Omental fat pad (tissue), 4 donors: Measurements from ENCODE around the gene ULBP1. TPM values are rescaled to one million over a fixed set of nuclear protein-coding genes. Genes with fewer than 3 reads are reported as not detected.
"Not testable (repeated sequence)": the region's sequence is repeated elsewhere in the genome, so short reads cannot be mapped to it uniquely, and the experiment has no call there.

Experiments used
- ATAC-seq: fragments of 150-250 bp; one replicate; pipeline ENCODE4 v1.9.1; 2016; ENCODE audit warnings: mild to moderate bottlenecking, moderate library complexity; ENCODE audit not compliant: low FRiP score
- DNase-seq: peaks from one replicate; pipeline ENCODE4 v3.0.0-alpha.2; 2019; ENCODE audit warnings: low spot score
- total RNA-seq, 4 donors: library from RNA; depleted of rRNA; stranded (reverse); fragments of >200 nt; gene quantifications; one replicate each; pipeline ENCODE4 v1.1.0, GENCODE V29; 2016
- TF ChIP-seq, protein P1 (sequence below), 3 donors: fragments of 450-650 bp; IDR thresholded peaks; one replicate each; pipeline ENCODE4 v1.5.1; 2016 to 2017; ENCODE audit warnings: antibody characterized with exemption in 3 of 3, mild to moderate bottlenecking in 3 of 3, moderate library complexity in 2 of 3

Gene ULBP1
- total RNA-seq, 4 donors from 2014 or later: 0.25 to 0.37 TPM; not detected in 2

DNA sequence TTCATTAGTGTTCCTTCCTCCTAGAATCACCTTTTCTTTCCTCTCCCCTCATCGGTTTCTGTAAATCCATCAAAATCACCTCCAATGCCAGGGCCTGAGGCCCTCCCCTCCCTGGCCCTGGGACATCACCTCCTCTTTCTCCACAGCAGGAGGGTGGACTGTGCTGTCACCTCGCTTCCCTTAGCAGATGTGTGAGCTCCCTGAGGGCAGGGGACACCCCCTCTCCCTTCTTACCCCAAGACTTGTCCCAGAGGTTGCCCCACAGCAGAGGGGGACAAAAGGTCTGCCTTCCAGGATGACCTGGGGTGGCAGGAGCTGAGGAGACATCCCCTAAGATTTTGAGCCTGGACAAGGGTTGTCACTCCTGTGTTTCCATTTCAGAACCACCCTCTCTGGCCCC lies 5.9 kb downstream of the ULBP1 start:
- ATAC-seq (no peak), DNase-seq (no peak)
- TF ChIP-seq, protein P1, sequence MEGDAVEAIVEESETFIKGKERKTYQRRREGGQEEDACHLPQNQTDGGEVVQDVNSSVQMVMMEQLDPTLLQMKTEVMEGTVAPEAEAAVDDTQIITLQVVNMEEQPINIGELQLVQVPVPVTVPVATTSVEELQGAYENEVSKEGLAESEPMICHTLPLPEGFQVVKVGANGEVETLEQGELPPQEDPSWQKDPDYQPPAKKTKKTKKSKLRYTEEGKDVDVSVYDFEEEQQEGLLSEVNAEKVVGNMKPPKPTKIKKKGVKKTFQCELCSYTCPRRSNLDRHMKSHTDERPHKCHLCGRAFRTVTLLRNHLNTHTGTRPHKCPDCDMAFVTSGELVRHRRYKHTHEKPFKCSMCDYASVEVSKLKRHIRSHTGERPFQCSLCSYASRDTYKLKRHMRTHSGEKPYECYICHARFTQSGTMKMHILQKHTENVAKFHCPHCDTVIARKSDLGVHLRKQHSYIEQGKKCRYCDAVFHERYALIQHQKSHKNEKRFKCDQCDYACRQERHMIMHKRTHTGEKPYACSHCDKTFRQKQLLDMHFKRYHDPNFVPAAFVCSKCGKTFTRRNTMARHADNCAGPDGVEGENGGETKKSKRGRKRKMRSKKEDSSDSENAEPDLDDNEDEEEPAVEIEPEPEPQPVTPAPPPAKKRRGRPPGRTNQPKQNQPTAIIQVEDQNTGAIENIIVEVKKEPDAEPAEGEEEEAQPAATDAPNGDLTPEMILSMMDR (IDR thresholded peaks at IDR 0.05): no peak

DNA sequence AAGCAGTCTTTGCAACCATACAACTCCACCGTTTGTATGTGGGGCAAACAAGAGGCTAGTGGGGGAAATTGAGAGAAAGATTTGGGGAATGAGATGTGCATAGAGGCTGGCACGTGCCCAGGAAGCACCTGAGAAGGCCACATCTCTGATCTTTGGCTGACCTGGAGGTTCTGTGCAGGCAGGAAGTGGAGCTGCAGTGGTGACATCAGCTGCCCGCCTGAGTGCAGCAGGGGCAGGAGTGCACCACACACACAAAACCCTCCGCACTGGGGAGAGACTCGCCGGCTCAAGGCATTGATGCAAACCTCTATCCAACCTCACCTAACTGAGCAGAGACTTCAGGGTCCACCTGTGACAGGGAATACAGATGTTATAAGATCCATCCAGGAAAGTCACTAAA lies 10.7 kb downstream of the ULBP1 start:
- not testable (repeated sequence) for DNase-seq, ATAC-seq

- ATAC-seq: no peak
- TF ChIP-seq, protein P1 (IDR thresholded peaks at IDR 0.05): no peak
- DNase-seq: no peak
These were observed 11.1 kb downstream of the ULBP1 start for GRCh38 chr6:149974825-149975224.

DNA sequence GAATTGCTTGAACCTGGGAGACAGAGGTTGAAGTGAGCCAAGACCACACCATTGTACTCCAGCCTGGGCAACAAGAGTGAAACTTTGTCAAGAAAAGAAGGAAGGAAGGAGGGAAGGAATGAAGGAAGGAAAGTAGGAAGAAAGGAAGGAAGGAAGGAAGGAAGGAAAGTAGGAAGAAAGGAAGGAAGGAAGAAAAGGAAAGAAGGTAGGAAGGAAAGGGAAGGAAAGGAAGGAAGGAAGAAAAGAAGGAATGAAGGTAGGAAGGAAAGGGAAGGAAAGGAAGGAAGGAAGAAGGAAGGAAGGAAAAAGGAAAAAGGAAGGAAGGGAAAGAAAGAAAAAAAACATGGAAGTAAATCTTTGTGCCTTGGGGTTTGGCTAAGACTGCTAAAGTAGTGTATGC lies 11.7 kb downstream of the ULBP1 start:
- DNase-seq: no peak
- TF ChIP-seq, protein P1 (IDR thresholded peaks at IDR 0.05): no peak
- no peak for ATAC-seq

DNA sequence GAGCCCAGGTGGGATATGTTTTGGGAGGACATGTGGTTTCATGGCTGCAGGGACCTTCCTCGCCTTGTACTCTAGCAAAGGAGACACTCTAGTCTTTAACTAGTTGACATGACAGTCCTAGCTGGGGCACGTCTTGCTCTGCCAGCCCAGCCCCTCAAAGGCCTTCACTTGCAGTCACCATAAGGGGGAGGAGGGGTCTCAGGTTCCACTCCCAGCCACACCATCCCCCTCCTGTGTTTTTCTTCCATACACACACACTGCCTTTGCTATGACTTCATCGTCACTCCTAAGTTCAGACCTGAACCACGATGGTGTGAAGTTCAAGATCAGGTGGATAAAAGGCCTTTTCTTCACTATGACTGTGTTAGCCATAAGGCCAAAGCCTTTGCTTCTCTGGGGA lies 13.5 kb downstream of the ULBP1 start:
- TF ChIP-seq, protein P1 (IDR thresholded peaks at IDR 0.05): no peak
- DNase-seq (no peak), ATAC-seq (no peak)

DNA sequence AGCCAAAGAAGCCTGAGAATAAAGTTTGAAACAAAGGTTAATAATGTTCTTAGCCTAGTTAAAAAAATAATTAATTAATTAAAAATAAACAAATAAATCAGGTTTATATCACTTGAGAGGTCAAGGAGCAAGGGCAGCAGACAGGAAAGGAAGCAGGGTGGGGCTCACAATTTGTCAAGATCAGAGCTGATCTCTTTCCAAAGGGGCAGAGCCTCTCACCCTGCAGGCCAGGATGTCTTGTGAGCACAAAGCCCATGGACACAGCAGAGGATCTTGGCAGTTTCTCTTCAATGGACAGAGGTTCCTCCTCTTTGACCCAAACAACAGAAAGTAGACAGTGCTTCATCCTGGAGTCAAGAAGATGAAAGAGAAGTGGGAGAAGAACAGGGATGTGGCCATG lies 14.9 kb downstream of the ULBP1 start:
- TF ChIP-seq, protein P1 (IDR thresholded peaks at IDR 0.05): no peak
- ATAC-seq (no peak), DNase-seq (no peak)

GRCh38 chr6:149979293-149979692 lies 15.6 kb downstream of the ULBP1 start:
- DNase-seq: no peak
- no peak for ATAC-seq
- TF ChIP-seq, protein P1 (IDR thresholded peaks at IDR 0.05): no peak

DNA sequence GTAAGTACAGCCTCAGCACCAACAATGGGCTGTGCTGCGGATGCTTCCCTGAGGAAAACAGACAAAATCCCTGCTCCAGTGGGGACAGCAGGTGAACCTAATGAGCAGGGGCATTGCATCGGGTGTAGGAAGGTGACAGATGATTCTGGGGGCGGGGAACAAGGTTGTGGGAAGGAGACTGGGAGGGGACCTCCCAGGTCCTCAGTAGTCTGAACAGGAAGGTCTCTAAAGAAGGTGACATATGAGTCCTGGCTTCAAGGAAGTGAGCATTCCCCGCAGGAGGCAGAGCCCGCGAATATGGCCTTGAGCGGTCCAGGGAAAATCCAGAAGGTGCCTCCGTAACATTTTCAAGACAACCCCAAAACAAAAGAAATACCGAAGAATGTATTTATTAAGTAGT lies 19.4 kb downstream of the ULBP1 start:
- TF ChIP-seq, protein P1 (IDR thresholded peaks at IDR 0.05): no peak
- DNase-seq (no peak), ATAC-seq (no peak)
